H9 (cell line): ENCODE data around the gene HK2. TPM values are rescaled to one million over a fixed set of nuclear protein-coding genes. Genes with fewer than 3 reads are reported as not detected.
A peak's percentile ranks its signal among the peaks of the same experiment; 100 is the strongest.

Experiments used
- DNase-seq: peaks from one replicate; pipeline ENCODE4 v3.0.0-alpha.2; 2017
- H2AFZ ChIP-seq: one replicate; pipeline ENCODE4 v1.6.1; 2013; ENCODE audit warnings: mild to moderate bottlenecking, low read length, control low read depth, moderate library complexity
- H2AK5ac ChIP-seq: 2 replicates; pipeline ENCODE4 v1.6.1; 2013; ENCODE audit warnings: low read length, control low read depth, mixed read lengths; ENCODE audit not compliant: insufficient read length
- H2BK120ac ChIP-seq: one replicate; pipeline ENCODE4 v1.6.1; 2013; ENCODE audit warnings: low read depth, mild to moderate bottlenecking, low read length, control low read depth, inconsistent platforms; ENCODE audit not compliant: poor library complexity, severe bottlenecking
- H2BK12ac ChIP-seq: 2 replicates; pipeline ENCODE4 v1.6.1; 2013; ENCODE audit warnings: low read length, control low read depth, mixed read lengths, low read depth; ENCODE audit not compliant: insufficient read length
- H2BK15ac ChIP-seq: 2 replicates; pipeline ENCODE4 v1.6.1; 2013; ENCODE audit warnings: low read depth, low read length, control low read depth
- H2BK20ac ChIP-seq: one replicate; pipeline ENCODE4 v1.6.1; 2013; ENCODE audit warnings: low read depth, mild to moderate bottlenecking, low read length, control low read depth, inconsistent platforms; ENCODE audit not compliant: poor library complexity, severe bottlenecking
- H2BK5ac ChIP-seq: 2 replicates; pipeline ENCODE4 v1.6.1; 2013; ENCODE audit warnings: low read length, control low read depth, mixed read lengths; ENCODE audit not compliant: insufficient read length
- H3K14ac ChIP-seq: 2 replicates; pipeline ENCODE4 v1.6.1; 2013; ENCODE audit warnings: low read length, control low read depth; ENCODE audit not compliant: insufficient read depth
- H3K18ac ChIP-seq: 2 replicates; pipeline ENCODE4 v1.6.1; 2013; ENCODE audit warnings: low read depth, mild to moderate bottlenecking, mixed read lengths, low read length, control low read depth; ENCODE audit not compliant: insufficient read length
- H3K23ac ChIP-seq: 2 replicates; pipeline ENCODE4 v1.6.1; 2013; ENCODE audit warnings: low read length, control low read depth, mixed read lengths, low read depth; ENCODE audit not compliant: insufficient read length
- H3K23me2 ChIP-seq: 2 replicates; pipeline ENCODE4 v1.6.1; 2013; ENCODE audit warnings: low read depth, mild to moderate bottlenecking, mixed read lengths, low read length, control low read depth; ENCODE audit not compliant: insufficient read length, poor library complexity, severe bottlenecking
- H3K27ac ChIP-seq: 2 replicates; pipeline ENCODE4 v1.5.1; 2013; ENCODE audit warnings: low read length, control low read depth, mixed read lengths, low read depth; ENCODE audit not compliant: insufficient read length
- H3K27me3 ChIP-seq: 2 replicates; pipeline ENCODE4 v1.6.1; 2013; ENCODE audit warnings: low read length, control low read depth, inconsistent platforms; ENCODE audit not compliant: insufficient read depth
- H3K4ac ChIP-seq: 2 replicates; pipeline ENCODE4 v1.6.1; 2013; ENCODE audit warnings: low read depth, mild to moderate bottlenecking, control low read depth, inconsistent platforms, low read length, moderate library complexity
- H3K4me1 ChIP-seq: 2 replicates; pipeline ENCODE4 v1.6.1; 2013; ENCODE audit warnings: low read length, control low read depth, inconsistent platforms; ENCODE audit not compliant: insufficient read depth
- H3K4me2 ChIP-seq: 2 replicates; pipeline ENCODE4 v1.6.1; 2013; ENCODE audit warnings: low read length, control low read depth, mixed read lengths; ENCODE audit not compliant: insufficient read length, insufficient read depth
- H3K56ac ChIP-seq: 2 replicates; pipeline ENCODE4 v1.6.1; 2013; ENCODE audit warnings: low read depth, mild to moderate bottlenecking, mixed read lengths, low read length, control low read depth; ENCODE audit not compliant: insufficient read length
- H3K79me1 ChIP-seq: 2 replicates; pipeline ENCODE4 v1.6.1; 2013; ENCODE audit warnings: low read depth, mild to moderate bottlenecking, moderate library complexity, low read length, control low read depth, inconsistent platforms; ENCODE audit not compliant: insufficient read depth, poor library complexity, severe bottlenecking
- H3K79me2 ChIP-seq: 2 replicates; pipeline ENCODE4 v1.6.1; 2013; ENCODE audit warnings: low read length, control low read depth, inconsistent platforms; ENCODE audit not compliant: insufficient read depth
- H3K9ac ChIP-seq: 2 replicates; pipeline ENCODE4 v1.6.1; 2013; ENCODE audit warnings: low read length, control low read depth, mixed read lengths; ENCODE audit not compliant: insufficient read length; ENCODE audit errors: extremely low read depth
- H3K9me3 ChIP-seq: one replicate; pipeline ENCODE4 v1.6.1; 2013; ENCODE audit warnings: low read depth, low read length, inconsistent platforms; ENCODE audit not compliant: control insufficient read depth
- H3T11ph ChIP-seq: one replicate; pipeline ENCODE4 v1.6.1; 2013; ENCODE audit warnings: mild to moderate bottlenecking, low read length, control low read depth, inconsistent platforms
- H4K20me1 ChIP-seq: one replicate; pipeline ENCODE4 v1.6.1; 2013; ENCODE audit not compliant: control insufficient read depth, insufficient read length, insufficient read depth
- H4K5ac ChIP-seq: 2 replicates; pipeline ENCODE4 v1.6.1; 2013; ENCODE audit warnings: low read depth, mild to moderate bottlenecking, mixed read lengths, low read length, control low read depth; ENCODE audit not compliant: insufficient read length
- H4K8ac ChIP-seq: replicated peaks from 2 replicates; pipeline ENCODE4 v1.6.1; 2013; ENCODE audit warnings: low read length, control low read depth, mixed read lengths, low read depth; ENCODE audit not compliant: insufficient read length
- H4K91ac ChIP-seq: 2 replicates; pipeline ENCODE4 v1.6.1; 2013; ENCODE audit warnings: low read depth, mild to moderate bottlenecking, moderate library complexity, mixed read lengths, low read length, control low read depth; ENCODE audit not compliant: insufficient read length
- H3K27ac Mint-ChIP-seq, 3 experiments: 2 replicates in 2 of 3; 3 replicates in 1 of 3; pipeline ENCODE4 v1.8.0; 2020 to 2021; ENCODE audit warnings: mixed read lengths in 3 of 3, mild to moderate bottlenecking in 1 of 3, moderate library complexity in 1 of 3
- H3K27me3 Mint-ChIP-seq: 2 replicates; pipeline ENCODE4 v1.8.0; 2021; ENCODE audit warnings: low read depth, mild to moderate bottlenecking, moderate library complexity, mixed read lengths
- H3K36me3 Mint-ChIP-seq, 3 experiments: 2 replicates in 2 of 3; 3 replicates in 1 of 3; pipeline ENCODE4 v1.8.0; 2020 to 2021; ENCODE audit warnings: low read depth in 3 of 3, mixed read lengths in 3 of 3; ENCODE audit not compliant: insufficient read depth in 1 of 3
- H3K4me1 Mint-ChIP-seq, 2 experiments: 2 replicates each; pipeline ENCODE4 v1.8.0; 2020; ENCODE audit warnings: mixed read lengths in 2 of 2
- H3K4me3 Mint-ChIP-seq, 2 experiments: 2 replicates in 1 of 2; 3 replicates in 1 of 2; pipeline ENCODE4 v1.8.0; 2020 to 2021; ENCODE audit warnings: mild to moderate bottlenecking in 2 of 2, mixed read lengths in 2 of 2, moderate library complexity in 1 of 2
- H3K9me3 Mint-ChIP-seq, 2 experiments: 2 replicates in 1 of 2; 3 replicates in 1 of 2; pipeline ENCODE4 v1.8.0; 2020; ENCODE audit warnings: mild to moderate bottlenecking in 2 of 2, mixed read lengths in 2 of 2, moderate library complexity in 1 of 2
- CTCF ChIP-seq: fragments of 200-600 bp; sonication (generic); conservative IDR thresholded peaks from 3 replicates; pipeline ENCODE4 v1.8.0; 2021; ENCODE audit warnings: antibody characterized with exemption, mild to moderate bottlenecking
- WGBS: extraction: QIAGEN DNeasy Blood & Tissue Kit; methylation state at CpG from one replicate; pipeline ENCODE4 v1.1.7; 2013; ENCODE audit warnings: missing lambda C conversion rate, low lambda C conversion rate, mixed read lengths; ENCODE audit not compliant: insufficient read length; ENCODE audit errors: extremely low coverage; 5-methylcytosine and 5-hydroxymethylcytosine counted together
- total RNA-seq: library from RNA; stranded (reverse); gene quantifications from 2 replicates; pipeline ENCODE4 v1.2.1, GENCODE V29; 2021

HK2 gene
- total RNA-seq, 1 experiment from 2014 or later: 54.3 TPM

- Histone ChIP-seq H3K23ac (no peak overlapping the region), H3K18ac (no peak overlapping the region), H3K14ac (no peak overlapping the region), H2BK20ac (no peak overlapping the region), H2AK5ac (no peak overlapping the region), H3K9me3 (no peaks in the 10 kb centered on the region), H3K4me2 (no peak overlapping the region), H3K56ac (no peak overlapping the region), H2BK120ac (no peak overlapping the region), H2BK15ac (no peak overlapping the region), H2BK12ac (no peak overlapping the region), H3K27ac (no peak overlapping the region), H3K23me2 (no peaks in the 10 kb centered on the region), H4K5ac (no peak overlapping the region), H3K79me2 (peaks cover 61% of the 10 kb centered on the region), H2AFZ (no peak overlapping the region), H3K9ac (no peak overlapping the region), H3K79me1 (peaks cover 19% of the 10 kb centered on the region), H3K27me3 (no peaks in the 10 kb centered on the region), H3K4ac (no peak overlapping the region), H3T11ph (no peak overlapping the region), H4K91ac (no peak overlapping the region), H3K4me1 (peaks cover 32% of the 10 kb centered on the region; the same call in 1 of the 2 replicates), H4K20me1 (no peaks in the 10 kb centered on the region), H4K8ac (no peak overlapping the region), H2BK5ac (no peak overlapping the region)
- H3K36me3 Mint-ChIP-seq: peaks cover 0 to 23% (median 13%) of the 10 kb centered on the region in 3 experiments; a peak in 6 of 7 replicates
- H3K4me1 Mint-ChIP-seq: peaks cover 91 to 94% of the 10 kb centered on the region in 2 experiments
- no peaks in the 10 kb centered on the region for H3K27me3 Mint-ChIP-seq
- no peaks in the 10 kb centered on the region for H3K9me3 Mint-ChIP-seq
- peak overlapping the region; percentile 61 to 85 (median 74); a peak in 6 of 7 replicates for H3K27ac Mint-ChIP-seq
- H3K4me3 Mint-ChIP-seq: no peak overlapping the region
- TF ChIP-seq CTCF: no peak
- DNase-seq: no peak
- no CpG with 5 or more reads among the region's 10 CpGs for WGBS
Measured at GRCh38 chr2:74847070-74847858, 13.3 kb downstream of the HK2 start.
